AG08395 (cell line): Measurements from ENCODE around the gene ZNF19.

Source experiments
- DNase-seq: peaks from one replicate; pipeline ENCODE4 v3.0.0; 2012; ENCODE audit warnings: mixed read lengths, low spot score

Gene ZNF19

GRCh38 chr16:71441348-71442050 lies 47.6 kb downstream of the ZNF19 start:
- DNase-seq, result no peak

- no peak for DNase-seq
These were observed 48.3 kb downstream of the ZNF19 start for GRCh38 chr16:71440669-71441347.

- no peak for DNase-seq
These were observed 49.6 kb downstream of the ZNF19 start for GRCh38 chr16:71439523-71439922.

GRCh38 chr16:71436473-71436872 lies 52.7 kb downstream of the ZNF19 start:
- no peak for DNase-seq

- DNase-seq, result no peak
These were observed 56.2 kb downstream of the ZNF19 start for GRCh38 chr16:71432906-71433305.

- no peak for DNase-seq
These were observed 57.1 kb downstream of the ZNF19 start for GRCh38 chr16:71431991-71432390.

- DNase-seq, result no peak
These were observed 57.9 kb downstream of the ZNF19 start for GRCh38 chr16:71431176-71431575.

- no peak for DNase-seq
These were observed 58.4 kb downstream of the ZNF19 start for GRCh38 chr16:71430744-71431143.

GRCh38 chr16:71429581-71429980 lies 59.5 kb downstream of the ZNF19 start:
- no peak for DNase-seq

GRCh38 chr16:71428883-71429282 lies 60.2 kb downstream of the ZNF19 start:
- no peak for DNase-seq

- no peak for DNase-seq
These were observed 60.7 kb downstream of the ZNF19 start for GRCh38 chr16:71428385-71428784.

GRCh38 chr16:71426880-71427615 lies 62.1 kb downstream of the ZNF19 start:
- no peak for DNase-seq

- DNase-seq, result peak; percentile 45
These were observed 62.9 kb downstream of the ZNF19 start for GRCh38 chr16:71426069-71426879.

- DNase-seq, result no peak
These were observed 63.4 kb downstream of the ZNF19 start for GRCh38 chr16:71425746-71426068.

GRCh38 chr16:71424626-71425025 lies 64.5 kb downstream of the ZNF19 start:
- no peak for DNase-seq

- DNase-seq, result no peak
These were observed 65.3 kb downstream of the ZNF19 start for GRCh38 chr16:71423865-71424264.
